EL (cell line): ENCODE measurements around the gene NEK6.

Experiments used
- DNase-seq: peaks from one replicate; pipeline ENCODE4 v3.0.0-alpha.2; 2016

NEK6 gene

DNA sequence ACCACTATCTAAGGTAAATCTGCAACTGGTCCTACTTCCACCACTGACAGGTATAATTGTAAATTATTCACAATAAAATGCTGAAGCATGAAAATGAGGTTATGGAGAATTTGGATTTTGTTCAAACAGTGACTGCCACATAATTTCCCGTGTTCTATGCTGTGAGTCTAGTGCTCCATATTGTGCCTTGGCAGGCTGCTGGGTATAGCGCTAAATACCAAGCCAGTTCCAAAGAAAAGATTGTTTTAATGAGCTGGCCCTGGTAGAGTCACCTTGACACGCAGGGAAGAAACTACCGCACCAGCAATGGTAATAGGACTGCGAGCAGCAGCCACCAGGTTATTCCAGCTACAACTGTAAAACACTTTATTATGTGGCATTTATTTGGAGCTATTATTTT lies 127.1 kb downstream of the NEK6 start:
- DNase-seq = no peak

- DNase-seq = no peak
These were observed 127.9 kb downstream of the NEK6 start for GRCh38 chr9:124385623-124386022.

DNA sequence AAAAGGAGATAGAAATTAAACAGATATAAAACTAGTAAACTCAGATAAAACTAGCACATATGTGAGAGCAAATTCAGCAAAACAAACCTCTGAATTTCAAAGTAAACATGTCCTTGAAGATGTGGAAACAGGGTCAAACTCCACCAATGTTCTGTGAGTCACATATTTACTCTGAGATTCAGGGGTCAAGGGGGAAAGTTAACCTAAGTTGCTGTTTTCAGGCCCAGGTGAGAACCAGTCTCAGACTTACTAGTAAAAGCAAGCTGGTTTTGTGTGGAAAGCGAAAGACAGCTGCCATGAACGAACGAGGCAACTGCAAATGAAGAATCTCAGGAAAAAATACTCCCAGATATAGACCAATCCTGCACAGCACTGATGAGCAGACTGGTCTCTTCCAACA lies 128.5 kb downstream of the NEK6 start:
- no peak for DNase-seq

DNA sequence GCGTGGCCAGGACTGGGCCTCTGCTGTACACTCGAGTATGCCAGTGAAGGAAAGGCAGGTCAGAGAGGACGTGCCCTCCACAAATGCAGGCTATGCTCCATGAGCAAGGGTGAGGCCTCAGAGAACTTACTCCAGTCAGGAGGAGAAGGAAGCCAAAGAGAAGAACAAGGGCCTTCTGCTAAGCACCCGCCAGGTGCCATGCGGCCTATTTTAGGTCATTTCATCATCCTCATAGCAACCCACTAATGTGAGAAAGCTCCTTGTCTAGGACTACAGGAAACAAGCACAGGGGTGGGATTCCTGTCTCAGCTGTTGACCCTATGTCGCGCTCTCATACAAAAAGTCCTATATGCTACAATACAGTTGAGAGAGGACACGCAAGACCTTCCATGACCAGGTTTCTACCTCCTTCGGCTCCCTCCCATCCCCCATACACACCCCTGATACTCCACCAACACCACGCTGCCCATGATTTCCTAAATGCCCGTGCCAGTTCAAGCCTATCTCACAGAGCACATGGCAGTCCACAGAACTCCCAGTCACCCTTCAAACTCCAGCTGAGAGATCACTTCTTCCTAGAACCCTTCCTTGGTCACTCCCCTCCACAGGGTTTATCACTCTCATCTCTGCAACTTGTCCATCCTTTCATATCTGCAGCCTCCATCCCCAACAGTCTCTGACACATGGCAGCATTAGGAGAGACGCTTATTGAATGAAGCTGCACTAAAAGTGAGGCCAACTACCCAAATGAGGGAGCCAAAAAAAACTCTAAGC lies 130.7 kb downstream of the NEK6 start:
- DNase-seq = no peak

- no peak for DNase-seq
These were observed 131.6 kb downstream of the NEK6 start for GRCh38 chr9:124389146-124389939.

GRCh38 chr9:124390794-124391658 lies 133.3 kb downstream of the NEK6 start:
- DNase-seq = peak; percentile 47

DNA sequence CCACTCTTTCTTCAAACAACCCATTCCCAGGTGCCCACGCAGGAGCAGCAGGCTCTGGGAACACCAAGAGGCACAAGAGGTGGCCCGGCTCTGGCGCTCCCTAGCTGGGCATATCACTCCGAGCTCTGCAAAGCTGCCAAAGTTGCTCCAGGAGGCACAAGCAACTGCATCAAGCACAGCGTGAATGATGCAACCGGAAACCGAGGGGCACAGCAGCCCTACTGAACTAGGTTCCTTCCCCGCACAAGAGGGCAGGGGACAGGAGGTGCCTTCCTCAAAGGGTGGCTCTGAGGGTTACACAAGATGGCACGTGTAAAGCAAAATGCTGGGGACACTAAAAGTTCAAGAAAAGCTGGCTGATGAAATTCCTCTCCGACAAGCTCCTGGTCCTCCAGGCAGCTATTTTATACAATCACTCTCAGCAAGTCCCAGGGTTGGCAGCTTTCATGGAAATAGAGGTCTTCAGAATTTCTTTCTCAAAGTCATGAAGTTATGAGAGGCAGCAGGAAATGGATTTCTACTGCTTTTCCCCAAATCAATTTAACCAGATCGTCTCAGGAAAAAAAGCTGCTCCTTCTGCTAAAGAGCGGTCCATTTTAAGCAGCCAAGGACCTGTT lies 134.6 kb downstream of the NEK6 start:
- DNase-seq = no peak

- peak; percentile 96 for DNase-seq
These were observed 135.2 kb downstream of the NEK6 start for GRCh38 chr9:124392871-124393460.

DNA sequence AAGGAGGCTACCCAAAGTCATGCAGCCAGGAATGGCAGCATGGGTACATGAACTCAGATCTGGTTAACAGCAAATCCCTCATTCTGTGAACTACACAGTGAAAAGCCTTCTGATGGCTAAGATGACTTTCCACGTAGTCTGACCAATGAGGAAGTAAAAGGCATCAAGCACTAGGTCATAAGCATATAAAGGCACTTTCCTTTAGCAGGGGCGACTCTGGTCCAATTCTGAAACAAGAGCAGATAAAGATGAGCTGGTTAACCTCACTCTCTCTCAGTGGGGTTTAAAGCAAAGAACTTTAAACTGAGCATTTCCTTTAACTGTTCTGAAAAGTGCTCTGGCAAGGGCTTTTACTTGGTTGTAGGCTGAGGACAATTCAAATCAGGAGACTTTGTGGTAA lies 136.4 kb downstream of the NEK6 start:
- DNase-seq = peak; percentile 14

- no peak for DNase-seq
These were observed 136.8 kb downstream of the NEK6 start for GRCh38 chr9:124394596-124394995.

- DNase-seq = no peak
These were observed 138.1 kb downstream of the NEK6 start for GRCh38 chr9:124395826-124396225.

DNA sequence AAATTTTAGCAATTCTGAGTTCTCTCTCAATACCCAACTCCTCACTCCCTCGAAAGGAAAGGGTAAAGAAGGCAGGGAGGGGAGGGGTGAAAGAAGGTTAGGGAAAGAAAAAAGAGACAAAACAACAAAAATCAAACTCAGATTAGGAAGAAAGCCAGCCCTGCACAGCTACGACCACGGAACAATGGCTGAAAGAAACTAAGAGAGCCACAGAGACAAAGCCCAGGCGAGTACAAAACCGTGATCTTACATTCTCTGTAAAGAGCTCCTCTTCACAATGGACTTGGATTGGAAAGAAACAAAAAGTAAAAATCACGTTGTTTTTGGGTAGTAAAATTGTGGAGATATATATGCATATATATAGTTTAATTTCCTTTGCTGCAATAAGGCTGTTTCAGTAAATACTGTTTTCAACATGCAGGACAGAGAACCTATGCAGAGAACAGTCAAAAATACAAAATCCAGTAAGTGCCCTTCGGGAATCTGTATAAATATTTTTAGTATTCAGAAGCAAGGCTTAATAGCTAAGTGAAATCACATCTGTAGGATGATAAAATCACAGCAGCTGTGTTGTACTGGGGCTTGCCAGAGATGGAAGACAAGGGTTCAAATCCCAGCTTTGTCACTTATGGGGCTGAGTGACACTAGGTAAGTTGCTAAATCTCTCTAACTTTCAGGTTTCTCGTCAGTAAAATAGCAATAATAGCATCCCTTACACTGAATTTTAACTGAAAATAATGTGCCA lies 140.6 kb downstream of the NEK6 start:
- no peak for DNase-seq

DNA sequence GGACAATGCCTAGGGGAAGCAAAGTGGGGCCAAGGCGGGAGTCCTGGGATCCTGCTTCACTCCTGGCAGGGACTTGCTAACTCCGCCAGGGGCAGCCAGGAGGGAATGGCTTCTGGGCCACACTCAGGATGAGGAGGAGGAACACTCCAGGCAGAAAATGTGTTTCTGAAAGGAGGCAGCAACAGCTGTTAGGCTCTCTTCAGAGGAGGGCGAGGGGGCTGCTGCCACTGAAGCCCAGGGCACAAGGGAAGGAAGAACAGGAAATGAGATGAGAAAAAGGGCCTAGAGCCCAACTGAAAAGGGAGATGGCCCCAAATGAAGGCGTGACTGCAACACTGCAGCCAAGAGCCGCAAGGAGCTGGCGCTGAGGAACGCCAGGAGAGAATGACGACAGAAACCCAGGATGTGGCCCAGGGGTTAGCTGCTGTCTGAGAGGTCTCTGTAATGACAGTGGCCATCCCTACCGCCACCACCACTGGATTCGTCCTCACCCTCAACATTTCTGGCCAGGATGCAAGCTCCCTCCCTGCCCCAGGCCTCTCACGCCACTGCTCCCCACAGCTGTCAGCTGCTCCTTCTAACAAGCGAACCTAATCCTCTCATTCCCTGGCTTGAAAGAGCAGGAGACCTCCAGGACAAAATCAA lies 141.7 kb downstream of the NEK6 start:
- peak; percentile 63 for DNase-seq

- DNase-seq = peak; percentile 30
These were observed 142.5 kb downstream of the NEK6 start for GRCh38 chr9:124399968-124400940.
